GM23338 (cell line): ENCODE measurements around the gene FSIP1. TPM values are rescaled to one million over a fixed set of nuclear protein-coding genes. Genes with fewer than 3 reads are reported as not detected.

Experiments
- ATAC-seq: fragments of 200-7000 bp; cut with Tn5 transposase; 3 replicates; pipeline ENCODE4 v1.9.1; 2020
- DNase-seq: peaks from one replicate; pipeline ENCODE4 v3.0.0-alpha.2; 2015; ENCODE audit warnings: low spot score
- H2AFZ ChIP-seq: fragments of 200-600 bp; sonication (generic); 2 replicates; pipeline ENCODE4 v1.8.0; 2016; ENCODE audit warnings: antibody characterized with exemption, mild to moderate bottlenecking, moderate library complexity
- H3F3A ChIP-seq: fragments of 200-600 bp; sonication (generic); replicated peaks from 2 replicates; pipeline ENCODE4 v1.8.0; 2017; ENCODE audit warnings: antibody characterized with exemption, mixed run types, low read depth
- H3K27ac ChIP-seq: fragments of 200-600 bp; sonication (generic); 2 replicates; pipeline ENCODE4 v1.6.1; 2016; ENCODE audit warnings: low read depth
- H3K27me3 ChIP-seq: fragments of 200-600 bp; sonication (generic); 2 replicates; pipeline ENCODE4 v1.8.0; 2016; ENCODE audit warnings: mild to moderate bottlenecking, mixed run types, moderate library complexity; ENCODE audit not compliant: insufficient read depth
- H3K36me3 ChIP-seq: fragments of 200-600 bp; sonication (generic); 2 replicates; pipeline ENCODE4 v1.8.0; 2016; ENCODE audit warnings: mild to moderate bottlenecking; ENCODE audit not compliant: insufficient read depth
- H3K4me1 ChIP-seq: fragments of 200-600 bp; sonication (generic); 2 replicates; pipeline ENCODE4 v1.8.0; 2016; ENCODE audit warnings: mild to moderate bottlenecking, moderate library complexity; ENCODE audit not compliant: insufficient read depth
- H3K4me2 ChIP-seq: fragments of 200-600 bp; sonication (generic); 2 replicates; pipeline ENCODE4 v1.7.1; 2017; ENCODE audit warnings: mixed run types
- H3K4me3 ChIP-seq: fragments of 200-600 bp; sonication (generic); 2 replicates; pipeline ENCODE4 v1.6.1; 2016; ENCODE audit warnings: mixed run types
- H3K79me2 ChIP-seq: fragments of 200-600 bp; sonication (generic); replicated peaks from 2 replicates; pipeline ENCODE4 v1.8.0; 2017; ENCODE audit warnings: mild to moderate bottlenecking; ENCODE audit not compliant: insufficient read depth
- H3K9me2 ChIP-seq: fragments of 200-600 bp; sonication (generic); 2 replicates; pipeline ENCODE4 v1.8.0; 2017; ENCODE audit not compliant: insufficient read depth
- H4K20me1 ChIP-seq: fragments of 200-600 bp; sonication (generic); replicated peaks from 2 replicates; pipeline ENCODE4 v1.8.0; 2017; ENCODE audit warnings: mild to moderate bottlenecking; ENCODE audit not compliant: insufficient read depth
- H3K27ac Mint-ChIP-seq: 2 replicates; pipeline ENCODE4 v1.8.0; 2020; ENCODE audit warnings: inconsistent platforms, mild to moderate bottlenecking, moderate library complexity, mixed read lengths
- H3K27me3 Mint-ChIP-seq: 3 replicates; pipeline ENCODE4 v1.8.0; 2022; ENCODE audit warnings: low read depth, mild to moderate bottlenecking, moderate library complexity, mixed read lengths, inconsistent platforms; ENCODE audit not compliant: insufficient read depth, poor library complexity
- H3K36me3 Mint-ChIP-seq: 3 replicates; pipeline ENCODE4 v1.8.0; 2021; ENCODE audit warnings: low read depth, mild to moderate bottlenecking, inconsistent platforms, moderate library complexity, mixed read lengths
- H3K4me1 Mint-ChIP-seq: 3 replicates; pipeline ENCODE4 v1.8.0; 2020; ENCODE audit warnings: mild to moderate bottlenecking, inconsistent platforms, mixed read lengths
- H3K4me3 Mint-ChIP-seq: 3 replicates; pipeline ENCODE4 v1.8.0; 2021; ENCODE audit warnings: moderate library complexity, mild to moderate bottlenecking, inconsistent platforms, mixed read lengths
- H3K9me3 Mint-ChIP-seq: 3 replicates; pipeline ENCODE4 v1.8.0; 2020; ENCODE audit warnings: moderate library complexity, mild to moderate bottlenecking, inconsistent platforms, mixed read lengths
- EZH2 ChIP-seq: fragments of 200-600 bp; sonication (generic); IDR thresholded peaks from one replicate; pipeline ENCODE4 v1.8.0; 2017; ENCODE audit warnings: antibody characterized with exemption, mild to moderate bottlenecking, low read depth; ENCODE audit not compliant: unreplicated experiment
- EZH2phosphoT487 ChIP-seq: fragments of 200-600 bp; sonication (generic); IDR thresholded peaks from one replicate; pipeline ENCODE4 v1.8.1; 2018; ENCODE audit warnings: antibody characterized with exemption; ENCODE audit not compliant: unreplicated experiment
- ZNF114 ChIP-seq: fragments of 250-450 bp; sonication (Bioruptor Pico); IDR thresholded peaks from 2 replicates; pipeline ENCODE4 v1.5.0; 2020; ENCODE audit warnings: mild to moderate bottlenecking, moderate library complexity
- ZNF331 ChIP-seq: fragments of 250-450 bp; sonication (Bioruptor Pico); IDR thresholded peaks from 2 replicates; pipeline ENCODE4 v1.5.0; 2020; ENCODE audit warnings: low read depth, mild to moderate bottlenecking, moderate library complexity
- polyA plus RNA-seq: library from polyadenylated mRNA; unstranded; fragments of >200 nt; fragmentation: Nextera tagmentation; extraction: Ambion mirVana; gene quantifications from 2 replicates; pipeline ENCODE4 v1.2.1, GENCODE V29; 2016
- total RNA-seq: library from RNA; depleted of rRNA; stranded (reverse); fragments of >200 nt; shearing (Covaris generic); gene quantifications from 2 replicates; pipeline ENCODE4 v1.2.3, GENCODE V29; 2014
- TF ChIP-seq, protein P1 (sequence below): IDR thresholded peaks from 2 replicates; pipeline ENCODE4 v1.6.1; 2016; ENCODE audit warnings: antibody characterized with exemption
- TF ChIP-seq, protein P2 (sequence below): fragments of 250-450 bp; sonication (Bioruptor Pico); IDR thresholded peaks from 2 replicates; pipeline ENCODE4 v1.5.0; 2020; ENCODE audit warnings: mild to moderate bottlenecking, moderate library complexity

FSIP1 gene
- total and polyA plus RNA-seq, 2 experiments from 2014 or later = 0.92 to 2.1 TPM

DNA sequence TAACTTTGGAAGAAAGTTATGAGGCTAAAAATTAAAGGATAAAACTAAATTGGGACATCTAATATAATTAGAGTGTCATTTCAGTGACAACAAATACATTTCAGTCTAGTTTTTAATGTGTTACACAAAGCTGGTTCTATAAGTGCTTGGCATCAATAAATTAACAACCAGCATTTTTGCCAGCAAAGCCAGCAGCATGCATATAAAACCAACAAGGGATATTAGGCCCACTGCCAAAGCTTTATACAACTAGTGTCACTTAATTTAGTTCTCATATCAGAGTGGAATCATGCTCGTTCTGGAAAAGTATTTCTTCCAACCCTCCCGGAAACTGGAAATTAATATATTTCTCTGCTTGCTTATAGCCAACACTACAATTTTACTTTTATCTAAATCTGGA lies 113.0 kb downstream of the FSIP1 start:
- ATAC-seq (no peak), DNase-seq (no peak)
- Histone ChIP-seq H3F3A (no peaks in the 10 kb centered on the region), H3K36me3 (no peaks in the 10 kb centered on the region), H3K27ac (no peak overlapping the region), H3K4me2 (no peak overlapping the region), H3K9me2 (no peaks in the 10 kb centered on the region), H3K79me2 (no peaks in the 10 kb centered on the region), H3K4me1 (peaks cover 18% of the 10 kb centered on the region), H4K20me1 (no peaks in the 10 kb centered on the region), H3K27me3 (no peaks in the 10 kb centered on the region), H2AFZ (no peak overlapping the region), H3K4me3 (no peak overlapping the region)
- Mint-ChIP-seq H3K36me3 (no peaks in the 10 kb centered on the region), H3K27ac (no peak overlapping the region), H3K27me3 (peaks cover 3% of the 10 kb centered on the region), H3K9me3 (no peaks in the 10 kb centered on the region), H3K4me1 (peaks cover 32% of the 10 kb centered on the region), H3K4me3 (no peak overlapping the region)
- TF ChIP-seq EZH2 (no peak), ZNF331 (CRISPR knock-in tag) (no peak), EZH2phosphoT487 (no peak), ZNF114 (no peak)
- TF ChIP-seq, protein P1, sequence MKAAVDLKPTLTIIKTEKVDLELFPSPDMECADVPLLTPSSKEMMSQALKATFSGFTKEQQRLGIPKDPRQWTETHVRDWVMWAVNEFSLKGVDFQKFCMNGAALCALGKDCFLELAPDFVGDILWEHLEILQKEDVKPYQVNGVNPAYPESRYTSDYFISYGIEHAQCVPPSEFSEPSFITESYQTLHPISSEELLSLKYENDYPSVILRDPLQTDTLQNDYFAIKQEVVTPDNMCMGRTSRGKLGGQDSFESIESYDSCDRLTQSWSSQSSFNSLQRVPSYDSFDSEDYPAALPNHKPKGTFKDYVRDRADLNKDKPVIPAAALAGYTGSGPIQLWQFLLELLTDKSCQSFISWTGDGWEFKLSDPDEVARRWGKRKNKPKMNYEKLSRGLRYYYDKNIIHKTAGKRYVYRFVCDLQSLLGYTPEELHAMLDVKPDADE = no peak
- TF ChIP-seq, protein P2, sequence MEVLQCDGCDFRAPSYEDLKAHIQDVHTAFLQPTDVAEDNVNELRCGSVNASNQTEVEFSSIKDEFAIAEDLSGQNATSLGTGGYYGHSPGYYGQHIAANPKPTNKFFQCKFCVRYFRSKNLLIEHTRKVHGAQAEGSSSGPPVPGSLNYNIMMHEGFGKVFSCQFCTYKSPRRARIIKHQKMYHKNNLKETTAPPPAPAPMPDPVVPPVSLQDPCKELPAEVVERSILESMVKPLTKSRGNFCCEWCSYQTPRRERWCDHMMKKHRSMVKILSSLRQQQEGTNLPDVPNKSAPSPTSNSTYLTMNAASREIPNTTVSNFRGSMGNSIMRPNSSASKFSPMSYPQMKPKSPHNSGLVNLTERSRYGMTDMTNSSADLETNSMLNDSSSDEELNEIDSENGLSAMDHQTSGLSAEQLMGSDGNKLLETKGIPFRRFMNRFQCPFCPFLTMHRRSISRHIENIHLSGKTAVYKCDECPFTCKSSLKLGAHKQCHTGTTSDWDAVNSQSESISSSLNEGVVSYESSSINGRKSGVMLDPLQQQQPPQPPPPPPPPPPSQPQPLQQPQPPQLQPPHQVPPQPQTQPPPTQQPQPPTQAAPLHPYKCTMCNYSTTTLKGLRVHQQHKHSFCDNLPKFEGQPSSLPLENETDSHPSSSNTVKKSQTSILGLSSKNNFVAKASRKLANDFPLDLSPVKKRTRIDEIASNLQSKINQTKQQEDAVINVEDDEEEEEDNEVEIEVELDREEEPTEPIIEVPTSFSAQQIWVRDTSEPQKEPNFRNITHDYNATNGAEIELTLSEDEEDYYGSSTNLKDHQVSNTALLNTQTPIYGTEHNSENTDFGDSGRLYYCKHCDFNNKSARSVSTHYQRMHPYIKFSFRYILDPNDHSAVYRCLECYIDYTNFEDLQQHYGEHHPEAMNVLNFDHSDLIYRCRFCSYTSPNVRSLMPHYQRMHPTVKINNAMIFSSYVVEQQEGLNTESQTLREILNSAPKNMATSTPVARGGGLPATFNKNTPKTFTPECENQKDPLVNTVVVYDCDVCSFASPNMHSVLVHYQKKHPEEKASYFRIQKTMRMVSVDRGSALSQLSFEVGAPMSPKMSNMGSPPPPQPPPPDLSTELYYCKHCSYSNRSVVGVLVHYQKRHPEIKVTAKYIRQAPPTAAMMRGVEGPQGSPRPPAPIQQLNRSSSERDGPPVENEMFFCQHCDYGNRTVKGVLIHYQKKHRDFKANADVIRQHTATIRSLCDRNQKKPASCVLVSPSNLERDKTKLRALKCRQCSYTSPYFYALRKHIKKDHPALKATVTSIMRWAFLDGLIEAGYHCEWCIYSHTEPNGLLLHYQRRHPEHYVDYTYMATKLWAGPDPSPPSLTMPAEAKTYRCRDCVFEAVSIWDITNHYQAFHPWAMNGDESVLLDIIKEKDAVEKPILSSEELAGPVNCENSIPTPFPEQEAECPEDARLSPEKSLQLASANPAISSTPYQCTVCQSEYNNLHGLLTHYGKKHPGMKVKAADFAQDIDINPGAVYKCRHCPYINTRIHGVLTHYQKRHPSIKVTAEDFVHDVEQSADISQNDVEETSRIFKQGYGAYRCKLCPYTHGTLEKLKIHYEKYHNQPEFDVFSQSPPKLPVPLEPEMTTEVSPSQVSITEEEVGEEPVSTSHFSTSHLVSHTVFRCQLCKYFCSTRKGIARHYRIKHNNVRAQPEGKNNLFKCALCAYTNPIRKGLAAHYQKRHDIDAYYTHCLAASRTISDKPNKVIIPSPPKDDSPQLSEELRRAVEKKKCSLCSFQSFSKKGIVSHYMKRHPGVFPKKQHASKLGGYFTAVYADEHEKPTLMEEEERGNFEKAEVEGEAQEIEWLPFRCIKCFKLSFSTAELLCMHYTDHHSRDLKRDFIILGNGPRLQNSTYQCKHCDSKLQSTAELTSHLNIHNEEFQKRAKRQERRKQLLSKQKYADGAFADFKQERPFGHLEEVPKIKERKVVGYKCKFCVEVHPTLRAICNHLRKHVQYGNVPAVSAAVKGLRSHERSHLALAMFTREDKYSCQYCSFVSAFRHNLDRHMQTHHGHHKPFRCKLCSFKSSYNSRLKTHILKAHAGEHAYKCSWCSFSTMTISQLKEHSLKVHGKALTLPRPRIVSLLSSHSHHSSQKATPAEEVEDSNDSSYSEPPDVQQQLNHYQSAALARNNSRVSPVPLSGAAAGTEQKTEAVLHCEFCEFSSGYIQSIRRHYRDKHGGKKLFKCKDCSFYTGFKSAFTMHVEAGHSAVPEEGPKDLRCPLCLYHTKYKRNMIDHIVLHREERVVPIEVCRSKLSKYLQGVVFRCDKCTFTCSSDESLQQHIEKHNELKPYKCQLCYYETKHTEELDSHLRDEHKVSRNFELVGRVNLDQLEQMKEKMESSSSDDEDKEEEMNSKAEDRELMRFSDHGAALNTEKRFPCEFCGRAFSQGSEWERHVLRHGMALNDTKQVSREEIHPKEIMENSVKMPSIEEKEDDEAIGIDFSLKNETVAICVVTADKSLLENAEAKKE = no peak
